GM12878 (cell line): ENCODE measurements around the gene HIVEP2. TPM values are rescaled to one million over a fixed set of nuclear protein-coding genes. Genes with fewer than 3 reads are reported as not detected.
A peak's percentile ranks its signal among the peaks of the same experiment; 100 is the strongest.

Source experiments
- ATAC-seq: fragments of 200-7000 bp; cut with Tn5 transposase; 3 replicates; pipeline ENCODE4 v1.9.1; 2020; ENCODE audit warnings: mild to moderate bottlenecking, moderate library complexity
- BruUV-seq: library from RNA; stranded (reverse); fragments of 400-500 nt; replicated peaks from 2 replicates; lab custom pipeline; 2021; lab: Mats Ljungman, UMichigan
- CTCF ChIA-PET: fragments of 300-600 bp; sonication (Branson Sonifier 250); formaldehyde crosslinking; extraction: SDS; loops from one replicate; lab custom pipeline; 2021; ENCODE audit warnings: inconsistent platforms; lab: Yijun Ruan, JAX
- POLR2A ChIA-PET: fragments of 350-600 bp; formaldehyde crosslinking; extraction: SDS; loops from one replicate; lab custom pipeline; 2021; ENCODE audit warnings: inconsistent platforms; lab: Charles Lee
- RAD21 ChIA-PET: fragments of 300-600 bp; sonication (Branson Sonifier 250); formaldehyde crosslinking; loops from one replicate; lab custom pipeline; 2023; ENCODE audit warnings: antibody characterized with exemption; ENCODE audit not compliant: unreplicated experiment; lab: Charles Lee
- SMC1A ChIA-PET: fragments of 300-600 bp; sonication (Branson Sonifier 250); formaldehyde crosslinking; loops from one replicate; lab custom pipeline; 2023; ENCODE audit not compliant: unreplicated experiment, uncharacterized antibody; lab: Charles Lee
- DNase-seq: peaks from one replicate; pipeline ENCODE4 v3.0.0-alpha.2; 2011; ENCODE audit warnings: low read depth, low spot score
- FAIRE-seq: peaks from 3 replicates; lab custom pipeline; 2011; peaks lifted over from hg19 to GRCh38; lab: Jason Lieb, UNC
- H2AFZ ChIP-seq: 2 replicates; pipeline ENCODE4 v1.6.0; 2011; ENCODE audit warnings: low read depth, low read length, control low read depth; ENCODE audit not compliant: control insufficient read depth
- H3K27ac ChIP-seq: 2 replicates; pipeline ENCODE4 v1.5.1; 2011; ENCODE audit warnings: control low read depth; ENCODE audit not compliant: control insufficient read depth, insufficient read depth
- H3K27me3 ChIP-seq, 2 experiments: replicated peaks in 1 of 2; 2 replicates each; pipeline versions ENCODE4 v1.6.0 to v1.6.1; 2011; ENCODE audit warnings: low read length in 1 of 2; ENCODE audit not compliant: control insufficient read depth in 2 of 2, insufficient read depth in 2 of 2
- H3K36me3 ChIP-seq, 2 experiments: 2 replicates each; pipeline ENCODE4 v1.5.1; 2011; ENCODE audit warnings: low read length in 1 of 2; ENCODE audit not compliant: control insufficient read depth in 2 of 2, insufficient read depth in 2 of 2
- H3K4me1 ChIP-seq: 2 replicates; pipeline ENCODE4 v1.6.1; 2011; ENCODE audit warnings: mild to moderate bottlenecking, low read length, moderate library complexity, mixed read lengths; ENCODE audit not compliant: control insufficient read depth, insufficient read depth
- H3K4me2 ChIP-seq: 2 replicates; pipeline ENCODE4 v1.6.0; 2011; ENCODE audit warnings: control low read depth; ENCODE audit not compliant: control insufficient read depth, insufficient read depth
- H3K4me3 ChIP-seq: fragments of 200-600 bp; sonication (generic); 2 replicates; pipeline ENCODE4 v1.5.1; 2016
- H3K79me2 ChIP-seq: 2 replicates; pipeline ENCODE4 v1.6.0; 2011; ENCODE audit warnings: low read length; ENCODE audit not compliant: control insufficient read depth, insufficient read depth
- H3K9ac ChIP-seq: 2 replicates; pipeline ENCODE4 v1.8.0; 2011; ENCODE audit warnings: low read length, control low read depth, mixed read lengths; ENCODE audit not compliant: control insufficient read depth, insufficient read depth
- H3K9me3 ChIP-seq: replicated peaks from 3 replicates; pipeline ENCODE4 v1.5.1; 2011; ENCODE audit warnings: mild to moderate bottlenecking, low read length; ENCODE audit not compliant: control insufficient read depth, insufficient read depth
- H4K20me1 ChIP-seq: 2 replicates; pipeline ENCODE4 v1.6.0; 2011; ENCODE audit not compliant: control insufficient read depth, insufficient read depth
- BCL11A ChIP-seq: IDR thresholded peaks from 2 replicates; pipeline ENCODE4 v1.6.1; 2011; ENCODE audit warnings: low read depth, low read length
- CEBPB ChIP-seq, 2 experiments: fragments of 150-350 bp in 1 of 2; IDR thresholded peaks; 2 replicates each; pipeline ENCODE4 v1.6.1; 2012 to 2014; ENCODE audit warnings: low read depth in 2 of 2, low read length in 2 of 2, borderline replicate concordance in 1 of 2, inconsistent platforms in 1 of 2
- DPF2 ChIP-seq: fragments of 450-650 bp; IDR thresholded peaks from 2 replicates; pipeline ENCODE4 v1.6.1; 2017; ENCODE audit warnings: mild to moderate bottlenecking
- ETV6 ChIP-seq, 2 experiments: fragments of 450-650 bp in 1 of 2; IDR thresholded peaks in 1 of 2; conservative IDR thresholded peaks in 1 of 2; 2 replicates each; pipeline ENCODE4 v1.6.1; 2014; ENCODE audit warnings: antibody characterized with exemption in 1 of 2, borderline replicate concordance in 1 of 2, low read depth in 1 of 2, mild to moderate bottlenecking in 1 of 2, moderate library complexity in 1 of 2
- MTA2 ChIP-seq: fragments of 450-650 bp; IDR thresholded peaks from 2 replicates; pipeline ENCODE4 v1.6.1; 2016; ENCODE audit warnings: low read depth, mild to moderate bottlenecking, moderate library complexity
- NFIC ChIP-seq: IDR thresholded peaks from 2 replicates; pipeline ENCODE4 v1.6.1; 2012; ENCODE audit warnings: low read depth, mild to moderate bottlenecking, inconsistent platforms, low read length, moderate library complexity
- SMAD1 ChIP-seq: fragments of 450-650 bp; IDR thresholded peaks from 2 replicates; pipeline ENCODE4 v1.6.1; 2018; ENCODE audit warnings: mild to moderate bottlenecking, low read depth; ENCODE audit not compliant: partially characterized antibody
- WGBS: methylation state at CpG from one replicate; pipeline ENCODE4 v1.1.6; 2016; ENCODE audit warnings: low lambda C conversion rate; ENCODE audit not compliant: insufficient replicate concordance, insufficient coverage; ENCODE audit errors: missing lambda C conversion rate; 5-methylcytosine and 5-hydroxymethylcytosine counted together
- in situ Hi-C: fragments of 300-500 bp; cut with MboI; formaldehyde crosslinking; loops from 9 replicates; pipeline ENCODE4 v1.14.3; 2018; ENCODE audit warnings: mixed read lengths
- intact Hi-C: fragments of 100-400 bp; cut with micrococcal nuclease; formaldehyde crosslinking; loops from one replicate; pipeline ENCODE4 v1.14.2; 2022; ENCODE audit not compliant: unreplicated experiment
- polyA plus RNA-seq, 11 experiments: library from polyadenylated mRNA; depleted of rRNA in 4 of 11; unstranded in 6 of 11; stranded (reverse) in 5 of 11; fragments of >200 nt; fragmentation: Nextera tagmentation in 4 of 11; fragmentation: Illumina TruSeq in 1 of 11; extraction: Ambion mirVana in 4 of 11; extraction: Trizol in 1 of 11; gene quantifications; 1 replicate in 1 of 11; 2 replicates in 10 of 11; pipeline versions ENCODE4 v1.2.1 to v1.2.3, GENCODE V29; 2011 to 2016; ENCODE audit warnings: inconsistent platforms in 2 of 11, missing spikeins in 2 of 11, low read depth in 1 of 11
- total RNA-seq, 4 experiments: library from RNA; depleted of rRNA in 3 of 4; stranded (reverse); fragments of >200 nt in 3 of 4; fragmentation: Illumina TruSeq in 1 of 4; extraction: Trizol in 1 of 4; gene quantifications; 2 replicates each; pipeline versions ENCODE4 v1.2.1 to v1.2.3, GENCODE V29; 2013 to 2021
- TF ChIP-seq, protein P1 (sequence below): fragments of 450-650 bp; IDR thresholded peaks from 2 replicates; pipeline ENCODE4 v1.6.1; 2017; ENCODE audit warnings: mild to moderate bottlenecking, moderate library complexity
- TF ChIP-seq, protein P2 (sequence below): fragments of 450-650 bp; formaldehyde crosslinking; IDR thresholded peaks from 2 replicates; pipeline ENCODE4 v1.5.0; 2022; ENCODE audit warnings: mild to moderate bottlenecking, missing genetic modification characterization

HIVEP2 gene
- total and polyA plus RNA-seq, 10 of the 15 experiments (the other 5 are each of a cell fraction or from before 2014, with no cell fraction given): 1.2 to 15.7 (median 10.2) TPM

DNA sequence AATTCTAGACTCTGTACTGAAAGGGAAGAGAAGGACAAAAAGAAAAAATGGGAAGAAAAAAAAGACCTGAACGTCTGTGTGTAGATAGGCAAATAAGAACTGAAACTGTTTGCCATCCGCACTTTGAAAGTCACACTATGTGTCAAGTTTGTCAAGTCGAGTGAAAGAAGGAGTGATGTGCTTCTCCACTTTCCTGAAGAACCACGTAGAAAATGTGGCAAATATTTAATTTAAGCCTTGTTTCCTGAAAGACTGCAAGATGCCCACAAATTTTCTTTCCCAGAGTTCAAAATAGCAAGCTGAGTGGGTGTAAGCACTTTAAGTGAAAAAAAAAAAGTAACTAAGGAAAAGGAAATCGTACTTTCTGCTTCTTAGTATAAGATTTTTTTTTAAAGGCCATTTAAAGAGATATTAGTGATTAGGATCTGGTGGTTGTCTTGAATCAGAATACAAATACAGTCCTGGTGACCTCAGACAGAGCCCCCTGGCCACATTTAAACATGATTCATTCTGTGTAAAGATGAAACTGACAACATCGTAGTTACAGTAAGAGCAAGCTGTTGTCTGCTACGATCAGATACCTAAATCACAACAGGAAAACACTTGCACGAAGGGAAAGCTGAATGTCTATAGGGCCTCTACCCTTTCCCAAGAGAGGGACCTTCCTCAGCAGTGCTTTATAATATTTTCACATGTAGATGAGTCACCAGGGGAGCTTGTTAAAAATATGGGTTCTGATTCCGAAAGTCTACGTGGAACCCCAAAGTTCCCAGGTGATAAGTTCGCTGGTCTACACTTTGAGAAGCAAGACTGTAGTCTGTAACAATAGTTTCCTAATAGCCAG lies 102.3 kb downstream of the HIVEP2 start:
- ChIA-PET POLR2A (interaction anchor here (0.7 to 5.8 kb wide), 22 partner anchors 9 to 107 kb away, joined by 3 to 67 read pairs (median 4); partner anchors contain the start of gene HIVEP2), RAD21 (interaction anchor here (0.7 to 17.8 kb wide), 32 partner anchors 8 to 438 kb away, joined by 3 to 374 read pairs (median 4); no protein-coding TSS in a partner anchor), CTCF (interaction anchor here (0.6 to 3.5 kb wide), 15 partner anchors 9 to 150 kb away, joined by 3 to 25 read pairs (median 5); no protein-coding TSS in a partner anchor), SMC1A (interaction anchor here (0.7 to 16.2 kb wide), 29 partner anchors 9 to 368 kb away, joined by 3 to 449 read pairs (median 7); no protein-coding TSS in a partner anchor)
- peaks cover 88% of the 10 kb centered on the region for H3K79me2 ChIP-seq
- peak overlapping the region; percentile 56 for H3K4me3 ChIP-seq
- intact Hi-C loops: loop anchor here (1.0 to 5.0 kb wide), 7 partner anchors 14 to 150 kb away; no protein-coding TSS in a partner anchor
- in situ Hi-C loops: no loop called here
- peak overlapping the region; percentile 98 for H3K27ac ChIP-seq
- WGBS: 1% methylated on average over 11 of the region's 11 CpGs
- BruUV-seq: TSS peak; percentile 41
- H2AFZ ChIP-seq: no peak overlapping the region
- FAIRE-seq (no peak), DNase-seq (peak; percentile 97), ATAC-seq (peak; percentile 56)
- H3K4me1 ChIP-seq: peaks cover 72% of the 10 kb centered on the region
- no peaks in the 10 kb centered on the region for H3K36me3 ChIP-seq
- H3K9me3 ChIP-seq: no peaks in the 10 kb centered on the region
- peak overlapping the region; percentile 70 for H3K4me2 ChIP-seq
- H3K9ac ChIP-seq: peak overlapping the region; percentile 69
- H4K20me1 ChIP-seq: no peaks in the 10 kb centered on the region
- no peaks in the 10 kb centered on the region for H3K27me3 ChIP-seq
- peak in 1 of 2 experiments; percentile 93; a peak in 2 of 4 replicates for TF ChIP-seq ETV6 (conservative IDR thresholded peaks at IDR 0.05 in 1 of 2, IDR thresholded peaks at IDR 0.05 in 1 of 2; ENCODE audit: borderline replicate concordance in 1 of 2, low read depth in 1 of 2)
- TF ChIP-seq NFIC: peak; percentile 95
- TF ChIP-seq BCL11A: peak; percentile 86
- peak in 1 of 2 experiments; percentile 65; a peak in 1 of 4 replicates for TF ChIP-seq CEBPB (IDR thresholded peaks at IDR 0.05; ENCODE audit: borderline replicate concordance in 1 of 2, low read depth in 2 of 2, low read length in 2 of 2)
- peak; percentile 84 for TF ChIP-seq DPF2
- TF ChIP-seq MTA2: peak; percentile 84
- peak; percentile 80 for TF ChIP-seq SMAD1
- TF ChIP-seq, protein P1, sequence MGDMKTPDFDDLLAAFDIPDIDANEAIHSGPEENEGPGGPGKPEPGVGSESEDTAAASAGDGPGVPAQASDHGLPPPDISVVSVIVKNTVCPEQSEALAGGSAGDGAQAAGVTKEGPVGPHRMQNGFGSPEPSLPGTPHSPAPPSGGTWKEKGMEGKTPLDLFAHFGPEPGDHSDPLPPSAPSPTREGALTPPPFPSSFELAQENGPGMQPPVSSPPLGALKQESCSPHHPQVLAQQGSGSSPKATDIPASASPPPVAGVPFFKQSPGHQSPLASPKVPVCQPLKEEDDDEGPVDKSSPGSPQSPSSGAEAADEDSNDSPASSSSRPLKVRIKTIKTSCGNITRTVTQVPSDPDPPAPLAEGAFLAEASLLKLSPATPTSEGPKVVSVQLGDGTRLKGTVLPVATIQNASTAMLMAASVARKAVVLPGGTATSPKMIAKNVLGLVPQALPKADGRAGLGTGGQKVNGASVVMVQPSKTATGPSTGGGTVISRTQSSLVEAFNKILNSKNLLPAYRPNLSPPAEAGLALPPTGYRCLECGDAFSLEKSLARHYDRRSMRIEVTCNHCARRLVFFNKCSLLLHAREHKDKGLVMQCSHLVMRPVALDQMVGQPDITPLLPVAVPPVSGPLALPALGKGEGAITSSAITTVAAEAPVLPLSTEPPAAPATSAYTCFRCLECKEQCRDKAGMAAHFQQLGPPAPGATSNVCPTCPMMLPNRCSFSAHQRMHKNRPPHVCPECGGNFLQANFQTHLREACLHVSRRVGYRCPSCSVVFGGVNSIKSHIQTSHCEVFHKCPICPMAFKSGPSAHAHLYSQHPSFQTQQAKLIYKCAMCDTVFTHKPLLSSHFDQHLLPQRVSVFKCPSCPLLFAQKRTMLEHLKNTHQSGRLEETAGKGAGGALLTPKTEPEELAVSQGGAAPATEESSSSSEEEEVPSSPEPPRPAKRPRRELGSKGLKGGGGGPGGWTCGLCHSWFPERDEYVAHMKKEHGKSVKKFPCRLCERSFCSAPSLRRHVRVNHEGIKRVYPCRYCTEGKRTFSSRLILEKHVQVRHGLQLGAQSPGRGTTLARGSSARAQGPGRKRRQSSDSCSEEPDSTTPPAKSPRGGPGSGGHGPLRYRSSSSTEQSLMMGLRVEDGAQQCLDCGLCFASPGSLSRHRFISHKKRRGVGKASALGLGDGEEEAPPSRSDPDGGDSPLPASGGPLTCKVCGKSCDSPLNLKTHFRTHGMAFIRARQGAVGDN: peak; percentile 39; the same call in 1 of the 2 replicates
- TF ChIP-seq, protein P2, sequence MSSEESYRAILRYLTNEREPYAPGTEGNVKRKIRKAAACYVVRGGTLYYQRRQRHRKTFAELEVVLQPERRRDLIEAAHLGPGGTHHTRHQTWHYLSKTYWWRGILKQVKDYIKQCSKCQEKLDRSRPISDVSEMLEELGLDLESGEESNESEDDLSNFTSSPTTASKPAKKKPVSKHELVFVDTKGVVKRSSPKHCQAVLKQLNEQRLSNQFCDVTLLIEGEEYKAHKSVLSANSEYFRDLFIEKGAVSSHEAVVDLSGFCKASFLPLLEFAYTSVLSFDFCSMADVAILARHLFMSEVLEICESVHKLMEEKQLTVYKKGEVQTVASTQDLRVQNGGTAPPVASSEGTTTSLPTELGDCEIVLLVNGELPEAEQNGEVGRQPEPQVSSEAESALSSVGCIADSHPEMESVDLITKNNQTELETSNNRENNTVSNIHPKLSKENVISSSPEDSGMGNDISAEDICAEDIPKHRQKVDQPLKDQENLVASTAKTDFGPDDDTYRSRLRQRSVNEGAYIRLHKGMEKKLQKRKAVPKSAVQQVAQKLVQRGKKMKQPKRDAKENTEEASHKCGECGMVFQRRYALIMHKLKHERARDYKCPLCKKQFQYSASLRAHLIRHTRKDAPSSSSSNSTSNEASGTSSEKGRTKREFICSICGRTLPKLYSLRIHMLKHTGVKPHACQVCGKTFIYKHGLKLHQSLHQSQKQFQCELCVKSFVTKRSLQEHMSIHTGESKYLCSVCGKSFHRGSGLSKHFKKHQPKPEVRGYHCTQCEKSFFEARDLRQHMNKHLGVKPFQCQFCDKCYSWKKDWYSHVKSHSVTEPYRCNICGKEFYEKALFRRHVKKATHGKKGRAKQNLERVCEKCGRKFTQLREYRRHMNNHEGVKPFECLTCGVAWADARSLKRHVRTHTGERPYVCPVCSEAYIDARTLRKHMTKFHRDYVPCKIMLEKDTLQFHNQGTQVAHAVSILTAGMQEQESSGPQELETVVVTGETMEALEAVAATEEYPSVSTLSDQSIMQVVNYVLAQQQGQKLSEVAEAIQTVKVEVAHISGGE: no peak
